HFF-Myc (cell line): ENCODE data around the gene UACA.

Source experiments
- DNase-seq: peaks from one replicate; pipeline ENCODE4 v3.0.0-alpha.2; 2011; ENCODE audit warnings: low read depth; ENCODE audit errors: extremely low read depth
- H3K4me3 ChIP-seq: replicated peaks from 2 replicates; pipeline ENCODE4 v1.5.1; 2011; ENCODE audit warnings: low read depth, mild to moderate bottlenecking, control low read depth, low read length
- TF ChIP-seq, protein P1 (sequence below): IDR thresholded peaks from 2 replicates; pipeline ENCODE4 v1.5.1; 2012; ENCODE audit warnings: mild to moderate bottlenecking, low read depth, low read length, control low read depth; ENCODE audit errors: missing control alignments

Gene UACA

DNA sequence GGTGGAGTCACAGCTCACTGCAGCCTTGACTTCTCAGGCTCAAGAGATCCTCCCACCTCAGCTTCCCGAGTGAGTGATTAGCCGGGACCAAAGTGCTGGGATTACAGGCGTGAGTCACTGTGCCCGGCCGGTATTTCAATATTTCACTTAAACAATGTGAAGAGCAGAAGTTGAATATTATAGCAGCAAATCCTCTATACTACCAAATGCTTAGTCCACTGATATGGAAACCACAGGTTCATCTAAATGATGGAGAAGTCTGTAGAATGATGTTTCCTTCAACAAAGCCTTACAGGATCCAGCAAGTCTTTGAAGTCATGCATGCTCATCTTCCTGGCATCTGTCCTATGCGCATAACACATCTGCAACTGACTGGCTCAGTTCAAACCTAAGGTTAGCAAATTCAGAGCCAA is 20.3 kb upstream of the UACA start:
- DNase-seq: no peak
- H3K4me3 ChIP-seq: no peak overlapping the region
- TF ChIP-seq, protein P1, sequence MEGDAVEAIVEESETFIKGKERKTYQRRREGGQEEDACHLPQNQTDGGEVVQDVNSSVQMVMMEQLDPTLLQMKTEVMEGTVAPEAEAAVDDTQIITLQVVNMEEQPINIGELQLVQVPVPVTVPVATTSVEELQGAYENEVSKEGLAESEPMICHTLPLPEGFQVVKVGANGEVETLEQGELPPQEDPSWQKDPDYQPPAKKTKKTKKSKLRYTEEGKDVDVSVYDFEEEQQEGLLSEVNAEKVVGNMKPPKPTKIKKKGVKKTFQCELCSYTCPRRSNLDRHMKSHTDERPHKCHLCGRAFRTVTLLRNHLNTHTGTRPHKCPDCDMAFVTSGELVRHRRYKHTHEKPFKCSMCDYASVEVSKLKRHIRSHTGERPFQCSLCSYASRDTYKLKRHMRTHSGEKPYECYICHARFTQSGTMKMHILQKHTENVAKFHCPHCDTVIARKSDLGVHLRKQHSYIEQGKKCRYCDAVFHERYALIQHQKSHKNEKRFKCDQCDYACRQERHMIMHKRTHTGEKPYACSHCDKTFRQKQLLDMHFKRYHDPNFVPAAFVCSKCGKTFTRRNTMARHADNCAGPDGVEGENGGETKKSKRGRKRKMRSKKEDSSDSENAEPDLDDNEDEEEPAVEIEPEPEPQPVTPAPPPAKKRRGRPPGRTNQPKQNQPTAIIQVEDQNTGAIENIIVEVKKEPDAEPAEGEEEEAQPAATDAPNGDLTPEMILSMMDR: no peak

DNA sequence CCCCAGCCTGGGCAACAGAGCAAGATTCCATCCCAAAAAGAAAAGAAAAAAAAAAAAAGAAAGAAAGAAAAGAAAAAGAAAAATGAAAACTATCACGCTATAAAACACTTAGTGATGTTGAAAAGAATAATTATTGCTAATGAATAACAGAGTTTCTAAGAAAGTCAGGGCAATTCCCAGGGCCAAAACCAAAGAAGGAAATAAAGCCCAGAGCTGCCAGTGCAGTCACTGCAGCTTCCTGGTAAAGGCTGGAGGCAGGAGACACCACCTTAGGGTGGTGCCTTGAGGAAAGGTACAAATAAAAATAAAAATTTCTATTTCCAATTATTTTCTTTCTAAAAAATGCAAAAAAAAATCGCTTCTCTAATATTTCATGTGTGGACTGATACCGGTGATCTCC is 19.7 kb upstream of the UACA start:
- TF ChIP-seq, protein P1: no peak
- no peak overlapping the region for H3K4me3 ChIP-seq
- no peak for DNase-seq

DNA sequence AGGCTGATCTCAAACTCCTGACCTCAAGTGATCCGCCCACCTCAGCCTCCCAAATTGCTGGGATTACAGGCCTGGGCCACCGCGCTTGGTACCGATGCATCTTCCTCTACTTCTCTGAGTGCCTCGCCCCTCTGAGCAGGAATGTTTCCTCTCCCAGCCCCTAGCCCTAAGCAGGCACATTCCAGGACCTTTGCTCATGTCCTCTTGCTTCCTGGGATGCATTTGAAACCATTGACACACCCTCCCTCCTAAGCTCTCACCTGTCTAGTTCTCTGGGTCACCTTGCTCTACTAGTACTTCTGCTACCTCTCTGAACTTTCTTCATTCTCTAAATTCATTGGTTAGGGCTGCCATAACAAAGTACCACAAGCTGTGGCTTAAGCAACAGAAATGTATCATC is 17.9 kb upstream of the UACA start:
- TF ChIP-seq, protein P1: no peak
- no peak overlapping the region for H3K4me3 ChIP-seq
- no peak for DNase-seq

DNA sequence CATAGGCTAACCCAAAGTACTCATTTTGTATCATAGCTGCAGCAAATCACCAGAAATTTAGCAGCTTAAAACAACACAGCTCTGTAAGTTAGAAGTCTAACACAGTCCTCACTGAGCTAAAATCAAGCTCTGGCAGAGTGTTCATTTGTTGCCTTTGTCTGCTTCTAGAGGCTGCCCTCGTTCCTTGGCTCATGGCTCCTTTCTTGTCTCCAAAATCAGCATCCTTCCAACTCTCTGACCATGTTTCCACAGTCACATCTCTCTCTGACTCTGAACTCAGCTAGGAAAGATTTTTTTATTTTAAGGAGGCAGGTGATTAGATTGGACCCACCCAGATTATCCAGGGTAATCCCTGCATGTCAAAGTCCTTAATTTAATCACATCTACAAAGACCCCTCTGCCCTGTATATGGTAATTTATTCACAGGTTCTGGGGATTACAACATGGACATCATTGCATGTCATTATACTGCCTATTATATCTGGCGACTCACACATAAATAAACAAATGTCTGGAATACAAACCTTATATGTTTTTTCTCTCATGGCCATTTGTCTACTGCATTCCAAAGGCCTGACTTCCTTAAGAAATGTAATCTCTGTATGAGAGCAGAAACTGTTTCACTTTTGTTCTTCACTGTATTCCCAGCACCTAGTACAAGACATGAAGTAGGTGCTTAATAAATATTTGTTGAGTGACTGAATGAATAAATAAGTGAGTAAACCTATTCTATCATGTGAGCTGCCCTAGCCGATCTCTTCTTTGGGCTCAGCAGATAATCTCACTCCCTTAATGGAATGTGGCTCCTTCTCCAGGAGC is 15.1 kb upstream of the UACA start:
- TF ChIP-seq, protein P1: no peak
- DNase-seq: no peak
- H3K4me3 ChIP-seq: no peak overlapping the region

DNA sequence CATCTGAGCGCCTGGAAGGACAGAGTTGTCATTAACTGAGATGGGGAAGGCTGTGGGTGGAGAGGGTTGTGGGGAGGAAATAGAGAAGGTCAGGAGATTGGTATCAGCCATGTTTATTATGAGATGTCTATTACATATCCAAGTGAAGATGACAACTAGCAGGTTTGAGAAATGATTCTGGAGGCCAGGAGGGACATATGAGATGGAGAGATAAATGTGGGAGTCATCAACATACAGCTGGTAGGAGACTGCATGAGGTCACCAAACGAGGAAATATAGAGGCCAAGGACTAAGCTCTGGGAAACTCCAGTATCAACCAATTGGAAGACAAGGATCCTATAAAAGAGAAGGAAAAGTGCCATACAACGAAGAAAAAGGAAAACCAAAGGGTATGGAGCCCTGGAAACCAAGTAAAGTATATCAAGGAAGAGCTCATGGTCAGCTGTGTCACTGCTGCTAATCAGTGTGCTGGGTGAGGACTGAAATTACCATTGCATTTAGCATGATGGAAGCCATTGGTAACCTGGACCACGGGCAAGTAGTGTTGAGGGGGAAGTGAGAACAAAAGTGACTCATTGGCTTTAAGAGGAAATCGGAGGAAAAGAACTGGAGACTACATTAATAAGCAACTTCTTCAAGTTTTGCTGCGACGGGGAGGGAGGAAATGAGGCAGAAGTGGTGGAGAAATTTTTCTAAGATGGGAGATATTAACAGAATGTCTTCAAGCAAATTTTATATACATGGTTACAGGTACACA is 14.0 kb upstream of the UACA start:
- no peak overlapping the region for H3K4me3 ChIP-seq
- DNase-seq: no peak
- TF ChIP-seq, protein P1: no peak

DNA sequence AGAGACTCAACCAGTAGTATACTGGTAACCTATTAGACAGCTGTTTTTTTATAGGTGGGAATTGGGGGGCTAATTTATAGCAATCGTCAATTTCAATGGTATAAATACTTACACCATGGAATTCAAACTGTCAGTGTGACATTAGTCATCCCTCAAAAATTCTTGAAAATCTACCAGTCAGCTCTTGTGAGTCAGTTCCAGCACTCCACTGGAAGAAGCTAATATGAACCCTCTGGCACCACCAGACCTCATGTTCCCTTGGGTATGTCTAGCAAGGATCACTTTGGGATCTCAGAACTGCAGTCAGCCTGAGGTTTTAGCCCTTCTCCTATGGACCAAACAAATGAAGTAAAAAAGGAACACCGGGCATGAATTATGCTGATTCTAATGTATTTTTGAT is 11.8 kb upstream of the UACA start:
- no peak overlapping the region for H3K4me3 ChIP-seq
- TF ChIP-seq, protein P1: no peak
- peak; percentile 53 for DNase-seq
